Measurements from ENCODE around the gene POLA2.
"Not testable (repeated sequence)": the region's sequence is repeated elsewhere in the genome, so short reads cannot be mapped to it uniquely, and the experiment has no call there.

POLA2 gene

DNA sequence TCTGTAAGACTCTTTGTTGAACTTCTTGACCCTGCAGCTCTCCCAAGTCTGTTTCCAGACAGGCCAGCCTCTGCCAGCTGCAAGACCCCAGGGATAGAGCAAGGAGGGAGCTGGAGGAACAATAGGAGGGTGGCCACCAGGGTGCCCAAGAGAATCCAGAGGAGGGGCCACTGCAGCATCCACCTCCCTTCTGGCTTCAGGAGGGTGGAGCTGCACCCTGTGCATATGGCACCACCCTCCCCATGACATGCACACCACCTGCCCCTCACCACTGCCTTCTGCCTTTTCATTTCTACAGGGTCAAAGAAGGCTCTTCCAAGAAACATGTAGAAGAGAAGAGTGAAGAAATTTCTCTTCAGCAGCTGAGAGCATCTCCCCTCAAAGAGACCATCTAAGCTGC is 20.1 kb upstream of the POLA2 start:
- DNase-seq (ENCODE audit: low spot score), result no peak

DNA sequence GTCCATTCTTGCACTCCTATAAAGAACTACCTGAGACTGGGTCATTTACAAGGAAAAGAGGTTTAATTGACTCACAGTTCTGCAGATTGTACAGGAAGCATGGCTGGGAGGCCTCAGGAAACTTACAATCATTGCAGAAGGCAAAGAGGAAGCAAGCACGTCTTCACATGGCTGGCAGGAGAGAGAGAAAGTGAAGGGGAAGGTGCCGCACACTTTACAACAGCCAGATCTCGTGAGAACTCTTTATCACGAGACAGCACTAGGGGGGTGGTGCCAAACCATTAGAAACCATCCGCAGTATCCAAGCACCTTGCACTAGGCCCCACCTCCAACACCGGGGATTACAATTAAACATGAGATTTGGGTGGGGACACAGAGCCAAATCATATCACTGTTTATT is 19.4 kb upstream of the POLA2 start:
- DNase-seq (ENCODE audit: low spot score), result no peak

DNA sequence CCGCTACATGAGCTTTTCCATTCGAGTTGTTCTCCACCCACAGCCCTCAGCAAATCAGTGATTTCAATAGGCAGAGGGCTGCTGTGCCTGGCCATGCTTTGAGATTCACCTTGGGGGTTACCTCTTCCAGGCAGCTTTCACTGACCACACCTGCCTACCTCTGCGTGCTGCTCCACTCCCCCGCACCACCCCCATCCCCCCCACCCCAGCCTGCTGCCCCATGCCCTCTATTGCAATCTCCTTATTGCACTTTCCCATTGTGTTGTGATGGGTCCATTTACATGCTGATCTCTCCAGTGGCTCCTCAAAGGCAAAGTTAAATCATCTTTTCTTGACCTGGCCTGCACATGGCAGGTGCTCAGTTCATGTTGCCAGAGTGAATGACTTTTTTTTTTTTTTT is 18.0 kb upstream of the POLA2 start:
- no peak for DNase-seq (ENCODE audit: low spot score)

DNA sequence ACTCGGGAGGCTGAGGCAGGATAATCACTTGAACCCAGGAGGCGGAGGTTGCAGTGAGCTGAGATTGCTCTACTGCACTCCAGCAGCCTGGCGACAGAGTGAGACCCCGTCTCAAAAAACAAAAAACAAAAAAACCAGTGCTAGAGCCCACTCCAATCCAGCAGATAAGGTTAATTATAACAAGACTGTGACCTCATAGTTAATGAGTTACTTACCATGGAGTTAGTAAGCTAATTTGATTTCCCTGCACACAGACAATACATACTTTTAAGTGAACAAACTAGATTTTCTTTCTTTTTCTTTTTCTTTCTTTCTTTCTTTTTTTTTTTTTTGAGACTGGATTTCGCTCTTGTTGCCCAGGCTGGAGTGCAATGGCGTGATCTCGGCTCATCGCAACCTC is 16.7 kb upstream of the POLA2 start:
- DNase-seq (ENCODE audit: low spot score), result not testable (repeated sequence)

DNA sequence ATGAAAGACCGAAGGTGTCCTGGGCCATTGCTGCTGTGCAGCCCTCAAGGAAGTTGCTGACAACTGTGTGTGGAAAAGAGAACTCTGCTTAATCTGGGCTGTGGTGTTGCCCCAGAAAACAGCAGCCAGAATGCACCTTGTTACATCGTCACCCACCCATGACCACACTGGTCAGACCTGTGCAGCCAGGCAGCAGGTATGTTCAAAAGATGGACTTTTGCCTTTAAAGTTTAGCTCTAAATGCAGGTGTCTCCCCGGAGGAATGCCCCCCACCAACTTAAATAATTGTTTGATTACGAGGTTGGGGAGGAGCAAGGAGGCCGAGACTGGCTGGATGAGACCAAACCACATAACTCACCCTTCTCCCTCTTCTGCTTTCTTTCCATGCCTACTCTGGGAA is 15.3 kb upstream of the POLA2 start:
- DNase-seq (ENCODE audit: low spot score), result no peak

DNA sequence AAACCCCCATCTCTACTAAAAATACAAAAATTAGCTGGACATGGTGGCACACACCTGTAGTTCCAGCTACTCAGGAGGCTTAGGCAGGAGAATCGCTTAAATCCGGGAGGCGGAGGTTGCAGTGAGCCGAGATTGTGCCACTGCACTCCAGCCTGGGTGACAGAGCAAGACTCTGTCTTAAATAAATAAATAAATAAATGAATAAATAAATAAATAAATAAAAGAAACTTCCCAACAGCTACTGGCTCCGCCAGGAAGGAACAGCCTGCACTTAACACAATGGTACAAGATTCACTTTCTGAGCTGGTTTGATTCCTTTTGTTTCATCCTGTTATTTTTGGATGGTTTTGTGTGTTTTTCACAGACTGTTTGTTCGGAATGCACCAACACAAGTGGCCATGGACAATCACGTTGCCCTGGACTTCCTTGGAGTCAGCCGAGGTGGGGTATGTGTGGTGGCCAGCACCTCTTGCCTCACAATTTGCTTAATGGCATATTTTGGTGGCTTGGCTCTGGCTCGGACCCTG is 13.5 kb upstream of the POLA2 start:
- DNase-seq (ENCODE audit: low spot score), result not testable (repeated sequence)

DNA sequence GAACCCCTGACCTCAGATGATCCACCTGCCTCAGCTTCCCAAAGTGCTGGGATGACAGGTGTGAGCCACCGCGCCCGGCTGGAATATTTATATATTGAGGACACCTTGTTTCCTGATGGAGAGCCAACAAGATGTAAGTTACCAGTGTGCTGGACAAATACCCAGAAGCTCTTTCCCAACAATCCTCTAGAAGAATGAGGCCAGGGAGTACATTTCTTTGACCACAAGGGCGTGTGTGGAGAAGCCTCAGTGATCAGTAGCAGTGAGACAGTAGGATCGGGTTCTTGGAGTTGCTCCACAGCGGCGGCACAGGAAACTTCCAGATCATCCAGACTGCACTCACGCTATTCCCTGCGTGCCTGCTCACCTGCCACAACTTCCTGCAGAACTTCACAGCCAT is 10.3 kb upstream of the POLA2 start:
- DNase-seq (ENCODE audit: low spot score), result no peak

DNA sequence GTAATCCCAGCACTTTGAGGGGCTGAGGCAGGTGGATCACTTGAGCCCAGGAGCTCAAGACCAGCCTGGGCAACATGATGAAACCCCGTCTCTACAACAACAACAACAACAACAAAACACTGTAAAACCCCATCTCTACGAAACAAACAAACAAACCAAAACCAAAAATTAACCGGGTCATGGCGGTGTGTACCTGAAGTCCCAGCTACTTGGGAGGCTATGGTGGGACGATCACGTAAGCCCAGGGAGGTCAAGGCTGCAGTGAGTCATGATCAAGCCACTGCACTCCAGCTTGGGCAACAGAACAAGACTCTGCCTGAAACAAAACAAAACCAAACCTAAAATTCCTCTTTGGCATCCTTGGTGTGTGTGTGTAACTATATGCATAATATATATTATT is 7.0 kb upstream of the POLA2 start:
- DNase-seq (ENCODE audit: low spot score), result no peak

DNA sequence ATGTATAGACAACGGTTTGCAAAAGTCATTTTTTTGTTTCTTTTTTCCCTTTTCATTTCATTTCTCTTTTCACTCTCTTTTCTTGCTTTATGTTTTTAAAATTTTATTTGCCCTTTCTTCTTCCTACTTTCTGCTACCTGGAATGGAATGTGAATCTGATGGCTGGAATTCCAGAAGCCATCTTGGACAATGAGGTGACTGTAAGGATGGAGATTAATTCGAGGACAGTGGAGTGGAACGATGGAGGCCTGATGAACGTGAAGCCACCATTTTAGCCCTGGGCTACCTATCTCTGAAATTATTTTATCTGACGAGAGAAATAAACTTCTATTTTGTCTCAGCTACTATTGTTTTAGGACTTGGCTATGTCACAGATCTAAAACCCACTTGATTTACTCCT is 2.8 kb upstream of the POLA2 start:
- no peak for DNase-seq (ENCODE audit: low spot score)

DNA sequence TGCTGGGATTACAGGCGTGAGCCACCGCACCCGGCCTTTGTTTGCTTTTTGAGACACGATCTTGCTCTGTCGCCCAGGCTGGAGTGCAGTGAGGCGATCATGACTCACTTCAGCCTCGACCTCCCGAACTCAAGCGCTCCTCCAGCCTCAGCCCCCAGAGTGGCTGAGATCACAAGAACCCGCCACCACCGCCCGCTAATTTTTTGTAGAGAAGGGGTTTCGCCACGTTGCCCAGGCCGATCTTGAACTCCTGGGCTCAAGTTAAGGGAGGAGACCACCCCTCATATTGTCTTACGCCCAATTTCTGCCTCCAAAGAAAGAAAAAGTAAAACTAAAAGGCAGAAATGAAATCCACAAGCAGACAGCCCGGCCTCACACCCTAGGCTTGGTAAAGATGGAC is 1.5 kb upstream of the POLA2 start:
- DNase-seq (ENCODE audit: low spot score), result no peak

DNA sequence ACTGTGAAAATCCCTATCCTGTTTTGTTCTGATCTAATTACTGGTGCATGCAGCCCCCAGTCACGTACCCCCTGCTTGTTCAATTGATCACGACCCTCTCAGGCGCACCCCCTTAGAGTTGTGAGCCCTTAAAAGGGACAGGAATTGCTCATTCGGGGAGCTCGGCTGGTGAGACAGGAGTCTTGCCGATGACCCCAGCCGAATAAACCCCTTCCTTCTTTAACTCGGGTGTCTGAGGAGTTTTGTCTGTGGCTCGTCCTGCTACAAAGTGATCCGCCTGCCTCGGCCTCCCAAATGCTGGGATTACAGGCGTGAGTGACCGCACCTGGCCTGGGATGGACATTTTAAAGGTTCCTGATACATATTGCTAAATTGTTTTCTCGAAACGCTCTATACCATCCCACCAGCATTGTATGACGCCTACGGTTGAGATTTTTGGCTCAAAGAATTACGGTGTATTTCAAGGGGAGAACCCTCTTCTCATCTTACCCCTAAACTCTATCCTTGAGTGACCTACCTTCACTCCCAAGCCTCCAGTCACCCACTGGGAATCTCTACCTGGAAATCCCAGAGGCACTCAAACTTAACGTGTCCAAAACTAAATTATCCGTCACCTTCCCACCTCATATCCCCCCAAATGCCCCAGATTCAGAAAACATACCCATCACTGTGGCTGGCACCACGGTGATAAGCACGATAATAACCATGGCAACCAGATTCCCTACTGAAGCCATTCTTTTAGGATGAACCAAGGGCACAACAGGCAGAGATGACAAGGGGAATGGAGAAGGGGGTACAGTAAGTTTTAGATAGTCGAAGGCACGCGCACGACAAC is 789 bp upstream of the POLA2 start:
- DNase-seq (ENCODE audit: low spot score), result peak; percentile 10

DNA sequence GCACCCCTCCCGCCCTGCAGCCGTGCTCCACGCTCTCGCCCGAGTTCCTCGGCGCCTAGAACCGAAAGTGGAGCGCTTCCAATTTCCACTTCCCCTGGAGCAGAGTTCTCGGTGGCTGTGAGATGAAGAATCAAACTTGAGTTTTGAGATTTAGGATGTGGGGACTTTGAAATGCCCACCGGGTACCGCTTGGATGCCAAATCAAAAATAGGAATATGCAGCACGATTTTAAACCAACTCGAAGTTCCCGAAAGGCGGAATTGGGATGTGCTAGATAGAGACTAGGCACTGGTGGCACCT is 569 bp downstream of the POLA2 start:
- DNase-seq (ENCODE audit: low spot score), result no peak

DNA sequence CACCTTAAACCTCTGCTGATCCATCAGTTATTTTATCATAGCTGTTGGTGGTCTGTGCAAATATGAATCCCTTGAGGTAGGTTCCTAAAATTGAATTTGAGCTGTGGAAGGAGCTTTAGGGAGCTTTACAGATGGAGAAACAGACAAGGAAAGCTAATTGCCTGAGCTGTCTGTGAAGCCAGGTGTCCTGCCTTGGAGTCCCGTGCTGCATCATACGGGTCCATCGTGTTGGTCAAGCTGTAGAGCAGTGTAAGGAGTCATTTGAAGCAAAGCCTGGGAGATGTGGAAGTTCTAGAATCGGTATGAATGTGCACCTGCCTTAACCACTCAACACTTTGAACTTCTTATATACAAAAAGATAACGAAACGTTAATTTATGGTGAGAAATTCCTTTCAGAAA is 1.0 kb downstream of the POLA2 start:
- peak; percentile 33 for DNase-seq (ENCODE audit: low spot score)

DNA sequence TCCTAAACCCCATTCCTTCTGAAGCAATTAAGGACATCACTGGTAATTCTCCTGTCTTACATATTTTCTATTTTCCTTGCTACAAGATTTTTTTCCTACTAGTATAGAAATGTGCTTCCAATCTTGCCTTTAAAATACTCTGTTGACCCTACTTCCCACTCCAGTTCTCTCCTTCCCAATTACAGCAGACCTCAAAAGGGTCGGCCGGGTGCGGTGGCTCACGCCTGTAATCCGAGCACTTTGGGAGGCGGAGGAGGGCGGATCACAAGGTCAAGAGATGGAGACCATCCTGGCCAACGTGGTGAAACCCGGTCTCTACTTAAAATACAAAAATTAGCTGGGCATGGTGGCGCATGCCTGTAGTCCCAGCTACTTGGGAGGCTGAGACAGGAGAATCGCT is 3.0 kb downstream of the POLA2 start:
- DNase-seq (ENCODE audit: low spot score), result not testable (repeated sequence)

DNA sequence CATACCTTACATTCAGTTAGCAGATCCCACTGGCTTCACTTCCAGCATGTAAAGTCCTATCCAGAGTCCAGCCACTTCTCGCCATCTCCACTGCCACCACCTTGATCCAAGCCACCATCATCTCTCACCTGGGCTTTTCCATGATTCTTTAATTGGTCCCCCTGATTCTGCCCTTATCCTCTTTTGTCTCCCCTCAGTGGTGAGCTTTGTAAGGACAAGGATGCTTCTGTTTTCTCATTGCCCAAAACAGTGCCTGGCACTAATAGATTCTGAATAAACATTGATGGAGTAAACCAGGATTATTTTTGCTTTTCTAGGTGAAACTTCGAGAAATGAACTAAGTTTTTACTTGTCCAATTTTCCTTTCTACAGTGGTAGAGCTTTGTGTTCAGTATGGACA is 4.4 kb downstream of the POLA2 start:
- no peak for DNase-seq (ENCODE audit: low spot score)

DNA sequence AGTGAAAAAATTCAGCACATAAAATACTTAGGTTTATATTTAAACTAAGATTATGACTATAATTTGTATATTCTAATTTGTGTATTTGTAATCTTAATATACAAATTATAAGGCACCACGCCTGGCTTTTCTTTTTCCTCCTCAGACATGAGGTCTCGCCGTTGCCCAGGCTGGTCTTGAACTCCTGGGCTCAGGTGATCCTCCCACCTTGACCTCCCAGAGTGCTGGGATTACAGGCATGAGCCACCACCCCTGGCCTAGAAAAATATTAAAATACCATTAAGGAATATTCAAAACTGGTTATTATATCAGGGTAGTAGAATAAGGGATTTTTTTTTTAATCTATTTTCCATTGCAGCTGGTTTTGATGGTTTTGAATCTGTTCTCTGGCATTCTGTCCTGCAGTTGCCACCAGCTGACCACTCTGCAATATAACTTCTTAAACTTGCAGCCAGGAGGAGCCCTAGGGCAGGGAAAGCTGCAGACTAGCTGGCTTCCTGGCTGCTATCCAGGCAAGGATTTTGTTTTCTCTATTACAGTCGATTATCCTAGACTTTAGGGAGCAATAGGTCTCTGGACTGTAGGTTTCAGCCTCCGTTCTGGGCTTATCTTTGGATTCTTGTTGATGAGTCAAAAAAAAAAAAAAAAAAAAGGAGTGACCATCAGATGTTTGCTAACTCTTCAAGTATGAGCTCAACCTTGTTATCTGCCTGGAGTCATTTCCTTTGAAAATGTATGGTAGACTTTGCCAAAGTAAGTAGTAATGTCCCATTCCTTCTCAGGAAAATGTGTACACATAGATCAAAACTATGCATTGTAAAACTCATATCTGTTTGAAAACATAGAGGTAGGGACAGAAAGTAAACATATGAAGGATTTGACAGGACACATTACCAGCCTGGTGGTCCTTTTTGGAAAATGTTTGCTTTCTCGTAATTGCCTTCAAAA is 13.2 kb downstream of the POLA2 start:
- peak; percentile 19 for DNase-seq (ENCODE audit: low spot score)

DNA sequence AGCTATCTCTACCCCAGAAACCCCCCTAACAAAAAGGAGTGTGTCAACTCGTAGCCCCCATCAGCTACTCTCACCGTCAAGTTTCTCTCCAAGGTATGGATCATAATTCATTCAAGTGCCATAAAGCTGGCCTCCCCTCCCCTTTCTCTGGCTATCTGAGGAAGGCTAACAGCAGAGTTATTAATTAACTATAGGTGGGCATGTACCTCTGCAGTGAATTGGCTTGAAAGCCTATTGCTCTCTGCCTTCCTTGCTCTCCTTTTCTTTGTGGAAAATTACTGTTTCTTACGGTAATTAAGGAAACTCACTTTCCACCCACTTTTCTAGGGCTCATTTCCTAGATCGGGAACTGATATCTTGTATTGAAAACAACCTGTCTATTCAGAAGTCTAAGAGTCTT is 14.1 kb downstream of the POLA2 start:
- no peak for DNase-seq (ENCODE audit: low spot score)

DNA sequence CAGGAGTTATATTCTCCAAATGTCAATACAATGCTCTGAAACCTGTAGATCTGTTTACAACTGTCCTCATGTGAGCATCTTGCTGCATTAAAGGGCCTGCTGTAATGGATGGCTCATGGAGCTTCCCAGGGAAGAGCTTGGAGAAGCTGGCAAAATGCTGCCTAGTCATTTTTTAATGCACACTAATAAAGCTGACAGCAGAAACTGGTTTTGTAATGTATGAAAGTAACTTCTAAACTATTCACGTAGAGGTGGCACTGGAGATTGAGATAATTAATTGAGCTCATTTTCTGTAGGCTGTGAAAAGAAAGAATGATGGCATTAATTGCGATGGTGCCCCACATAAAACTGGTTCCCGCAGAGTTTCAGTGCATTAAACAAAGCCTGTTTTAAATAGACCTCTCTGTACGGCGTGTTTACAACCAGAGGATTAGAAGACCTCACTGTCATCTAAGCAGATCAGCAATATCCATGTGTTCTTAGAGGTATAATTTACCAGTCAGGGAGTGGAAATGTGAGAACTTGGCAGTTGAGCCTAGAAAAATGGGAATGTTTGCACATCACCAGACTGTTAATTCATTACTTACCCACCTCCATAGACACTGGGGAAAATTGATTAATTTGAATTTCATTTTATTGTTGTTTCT is 16.0 kb downstream of the POLA2 start:
- DNase-seq (ENCODE audit: low spot score), result no peak

DNA sequence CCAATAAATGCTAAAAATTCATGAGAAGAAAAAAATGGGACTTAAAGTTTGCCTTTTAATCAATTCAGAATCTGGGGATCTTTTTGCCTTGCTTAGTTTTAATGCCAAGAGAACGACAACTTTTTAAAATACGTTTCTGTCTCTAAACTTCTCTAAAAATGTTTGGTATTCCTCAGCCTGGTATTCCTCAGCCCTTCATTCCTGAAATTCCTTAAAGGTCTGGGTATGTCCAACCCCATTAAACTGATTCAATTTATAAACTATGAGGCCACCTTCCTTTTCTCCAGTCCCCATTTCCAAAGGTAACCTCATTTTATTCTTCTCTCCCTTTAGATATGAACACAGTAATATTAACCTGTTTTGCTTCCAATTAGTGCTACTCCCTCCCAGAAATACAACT is 16.6 kb downstream of the POLA2 start:
- no peak for DNase-seq (ENCODE audit: low spot score)

DNA sequence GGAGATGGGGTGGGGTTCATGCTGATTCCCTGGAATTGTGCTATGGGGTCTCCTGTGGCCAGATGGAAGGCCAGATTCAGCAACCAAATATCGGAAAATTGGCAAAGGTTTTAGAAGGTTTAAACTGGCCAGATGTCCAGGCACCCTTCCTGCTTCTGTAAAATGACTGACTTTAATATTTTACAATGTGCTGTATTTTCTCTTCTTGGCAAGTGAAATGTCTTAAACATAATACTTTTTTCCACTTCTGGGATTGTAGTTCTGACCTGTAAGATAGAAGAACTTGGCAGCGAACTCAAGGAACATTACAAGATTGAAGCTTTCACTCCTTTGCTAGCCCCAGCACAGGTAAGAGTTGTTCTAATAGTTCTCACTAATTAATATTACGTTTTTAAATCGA is 17.5 kb downstream of the POLA2 start:
- DNase-seq (ENCODE audit: low spot score), result no peak

DNA sequence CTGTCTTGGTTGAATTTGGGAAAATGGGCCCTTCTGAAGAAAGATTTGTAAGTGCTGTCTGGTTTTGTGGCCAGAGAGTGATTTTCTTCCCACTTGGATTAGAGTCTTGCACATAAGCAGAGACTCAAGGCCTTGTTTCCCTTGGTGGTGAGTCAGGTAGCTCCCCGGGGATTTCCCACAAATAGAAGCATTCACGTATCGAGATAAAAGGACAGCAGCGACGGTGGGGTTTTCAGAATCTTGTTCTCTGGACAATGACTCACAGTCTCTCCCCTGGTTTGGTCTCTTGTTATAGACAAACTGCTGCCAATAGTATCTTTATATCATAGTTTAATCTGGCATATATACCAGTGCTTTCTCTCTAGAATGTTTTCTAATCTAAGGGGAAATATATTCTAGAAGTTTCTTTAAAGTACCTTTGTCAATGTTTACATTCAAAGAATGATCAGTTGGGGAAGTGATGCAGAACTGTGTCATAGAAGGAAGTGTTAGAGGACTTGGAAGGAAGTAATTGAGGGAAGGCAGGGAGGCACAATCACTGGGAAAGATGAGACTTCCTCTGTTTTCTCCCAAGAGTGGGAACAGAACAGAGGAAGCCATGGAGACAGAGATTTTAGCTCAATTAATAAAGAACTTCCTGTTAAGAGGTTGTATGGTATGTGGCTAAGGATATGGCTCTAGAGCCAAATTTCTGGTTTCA is 18.1 kb downstream of the POLA2 start:
- DNase-seq (ENCODE audit: low spot score), result peak; percentile 62

DNA sequence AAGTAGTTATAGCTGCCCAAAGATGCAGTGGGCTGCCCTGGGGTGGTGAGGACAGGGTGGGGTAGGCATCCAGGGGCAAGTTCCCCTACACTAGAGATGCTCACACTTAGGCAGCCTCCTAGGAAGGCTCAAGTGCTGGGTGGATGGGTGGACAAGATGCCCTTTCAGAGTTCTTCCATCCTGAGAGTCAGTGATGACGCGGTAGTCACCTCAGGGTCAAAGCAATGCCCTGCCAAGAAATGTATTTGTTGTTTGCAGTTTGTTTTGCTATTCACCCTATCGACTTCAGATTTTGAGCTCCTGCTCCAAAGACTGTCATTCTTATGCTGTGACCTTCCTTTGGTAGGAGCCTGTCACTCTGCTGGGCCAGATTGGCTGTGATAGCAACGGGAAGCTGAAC is 18.9 kb downstream of the POLA2 start:
- DNase-seq (ENCODE audit: low spot score), result no peak

All from activated CD4-positive, alpha-beta T cell treated with anti-CD3 and anti-CD28 coated beads, Interleukin-2, Interleukin-4, amounts not matched to agents 100 ng/mL and 50 ng/mL, durations not matched to agents 16 hours and 8 hours (primary cell).